Measurements from ENCODE around the gene SH2D3C.

SH2D3C gene

GRCh38 chr9:127813686-127814226, 35.3 kb upstream of the SH2D3C start:
- Histone ChIP-seq H3K36me3 (peaks cover 58 to 99% (median 81%) of the 10 kb centered on the region in 3 donors), H3K27ac (no peak overlapping the region), H3K4me3 (no peak overlapping the region), H3K9me3 (no peaks in the 10 kb centered on the region), H3K4me1 (peaks cover 0 to 9% (median 0%) of the 10 kb centered on the region in 4 donors), H3K27me3 (no peaks in the 10 kb centered on the region)
- DNase-seq = no peak
- intact Hi-C loops (cut with DNase I; ENCODE audit: low total_unique reads) = no loop called here
- TF ChIP-seq CTCF (IDR thresholded peaks at IDR 0.05) = no peak

- Histone ChIP-seq H3K36me3 (peaks cover 65 to 99% (median 81%) of the 10 kb centered on the region in 3 donors), H3K9me3 (no peaks in the 10 kb centered on the region), H3K27me3 (no peaks in the 10 kb centered on the region), H3K27ac (no peak overlapping the region), H3K4me1 (peaks cover 0 to 13% (median 0%) of the 10 kb centered on the region in 4 donors), H3K4me3 (no peak overlapping the region)
- intact Hi-C loops (cut with DNase I; ENCODE audit: low total_unique reads) = no loop called here
- DNase-seq = no peak
- TF ChIP-seq CTCF (IDR thresholded peaks at IDR 0.05) = no peak
Measured at GRCh38 chr9:127812936-127813675, 34.6 kb upstream of the SH2D3C start.

GRCh38 chr9:127812011-127812410, 33.5 kb upstream of the SH2D3C start:
- Histone ChIP-seq H3K4me1 (peaks cover 0 to 13% (median 0%) of the 10 kb centered on the region in 4 donors), H3K27me3 (no peaks in the 10 kb centered on the region), H3K36me3 (peaks cover 74 to 99% (median 81%) of the 10 kb centered on the region in 3 donors), H3K27ac (no peak overlapping the region), H3K9me3 (no peaks in the 10 kb centered on the region), H3K4me3 (no peak overlapping the region)
- intact Hi-C loops (cut with DNase I; ENCODE audit: low total_unique reads) = no loop called here
- DNase-seq = no peak
- no peak for TF ChIP-seq CTCF (IDR thresholded peaks at IDR 0.05)

- Histone ChIP-seq H3K4me1 (peaks cover 0 to 13% (median 5%) of the 10 kb centered on the region in 4 donors), H3K4me3 (no peak overlapping the region), H3K36me3 (peaks cover 81 to 97% (median 84%) of the 10 kb centered on the region in 3 donors), H3K27ac (no peak overlapping the region), H3K9me3 (no peaks in the 10 kb centered on the region), H3K27me3 (no peaks in the 10 kb centered on the region)
- no peak for DNase-seq
- TF ChIP-seq CTCF (IDR thresholded peaks at IDR 0.05) = no peak
- intact Hi-C loops (cut with DNase I; ENCODE audit: low total_unique reads) = no loop called here
Measured at GRCh38 chr9:127810378-127811187, 32.1 kb upstream of the SH2D3C start.

GRCh38 chr9:127809540-127810377, 31.3 kb upstream of the SH2D3C start:
- TF ChIP-seq CTCF (IDR thresholded peaks at IDR 0.05) = no peak
- H3K4me1 ChIP-seq = peaks cover 0 to 21% (median 12%) of the 10 kb centered on the region in 4 donors
- DNase-seq = no peak
- peaks cover 79 to 89% (median 80%) of the 10 kb centered on the region in 3 donors for H3K36me3 ChIP-seq
- no peaks in the 10 kb centered on the region for H3K9me3 ChIP-seq
- no peak overlapping the region for H3K27ac ChIP-seq
- no peaks in the 10 kb centered on the region for H3K27me3 ChIP-seq
- no peak overlapping the region for H3K4me3 ChIP-seq
- intact Hi-C loops (cut with DNase I; ENCODE audit: low total_unique reads) = no loop called here
